ENCODE measurements around the gene HIGD1C. TPM values are rescaled to one million over a fixed set of nuclear protein-coding genes. Genes with fewer than 3 reads are reported as not detected.
"Not testable (repeated sequence)": the region's sequence is repeated elsewhere in the genome, so short reads cannot be mapped to it uniquely, and the experiment has no call there.

The HIGD1C gene
- total and polyA plus RNA-seq, 2 donors = not detected

- Histone ChIP-seq H3K9me3 (ENCODE audit: control insufficient read depth in 2 of 2, insufficient read depth in 1 of 2, low read length in 1 of 2) (peaks cover 13 to 18% of the 10 kb centered on the region in 2 donors), H3K4me3 (ENCODE audit: low read length in 2 of 2) (no peak overlapping the region), H3K27ac (ENCODE audit: low read depth in 1 of 2, low read length in 1 of 2) (no peak overlapping the region), H3K4me1 (ENCODE audit: control insufficient read depth in 2 of 2, insufficient read depth in 2 of 2, low read length in 2 of 2) (peaks cover 0 to 8% of the 10 kb centered on the region in 2 donors), H3K36me3 (ENCODE audit: control insufficient read depth in 2 of 2, insufficient read depth in 2 of 2, low read length in 1 of 2) (peaks cover 0 to 12% of the 10 kb centered on the region in 2 donors), H3K27me3 (ENCODE audit: control insufficient read depth in 2 of 2, insufficient read depth in 1 of 2, low read length in 1 of 2) (no peaks in the 10 kb centered on the region)
- no peak for DNase-seq (ENCODE audit: low read depth in 6 of 9, low spot score in 9 of 9)
- 100% methylated on average over 1 of the region's 1 CpG for WGBS
These were observed 14.7 kb upstream of the HIGD1C start for GRCh38 chr12:50937653-50938052.

- H3K4me3 ChIP-seq (ENCODE audit: low read length in 2 of 2) = no peak overlapping the region
- no peak overlapping the region for H3K27ac ChIP-seq (ENCODE audit: low read depth in 1 of 2, low read length in 1 of 2)
- H3K36me3 ChIP-seq (ENCODE audit: control insufficient read depth in 2 of 2, insufficient read depth in 2 of 2, low read length in 1 of 2) = peaks cover 0 to 6% of the 10 kb centered on the region in 2 donors
- H3K9me3 ChIP-seq (ENCODE audit: control insufficient read depth in 2 of 2, insufficient read depth in 1 of 2, low read length in 1 of 2) = no peaks in the 10 kb centered on the region
- WGBS = 97% methylated on average over 3 of the region's 3 CpGs
- no peak for DNase-seq (ENCODE audit: low read depth in 6 of 9, low spot score in 9 of 9)
- no peaks in the 10 kb centered on the region for H3K4me1 ChIP-seq (ENCODE audit: control insufficient read depth in 2 of 2, insufficient read depth in 2 of 2, low read length in 2 of 2)
- H3K27me3 ChIP-seq (ENCODE audit: control insufficient read depth in 2 of 2, insufficient read depth in 1 of 2, low read length in 1 of 2) = no peaks in the 10 kb centered on the region
These were observed 4.3 kb upstream of the HIGD1C start for GRCh38 chr12:50947933-50948626.

- H3K9me3 ChIP-seq (ENCODE audit: control insufficient read depth in 2 of 2, insufficient read depth in 1 of 2, low read length in 1 of 2) = no peaks in the 10 kb centered on the region
- H3K27ac ChIP-seq (ENCODE audit: low read depth in 1 of 2, low read length in 1 of 2) = no peak overlapping the region
- no peak for DNase-seq (ENCODE audit: low read depth in 6 of 9, low spot score in 9 of 9)
- H3K4me1 ChIP-seq (ENCODE audit: control insufficient read depth in 2 of 2, insufficient read depth in 2 of 2, low read length in 2 of 2) = peaks cover 0 to 2% of the 10 kb centered on the region in 2 donors
- WGBS = 89% methylated on average over 3 of the region's 4 CpGs
- H3K36me3 ChIP-seq (ENCODE audit: control insufficient read depth in 2 of 2, insufficient read depth in 2 of 2, low read length in 1 of 2) = peaks cover 0 to 6% of the 10 kb centered on the region in 2 donors
- no peak overlapping the region for H3K4me3 ChIP-seq (ENCODE audit: low read length in 2 of 2)
- no peaks in the 10 kb centered on the region for H3K27me3 ChIP-seq (ENCODE audit: control insufficient read depth in 2 of 2, insufficient read depth in 1 of 2, low read length in 1 of 2)
These were observed 3.5 kb upstream of the HIGD1C start for GRCh38 chr12:50948798-50949197.

GRCh38 chr12:50949801-50950302, 2.5 kb upstream of the HIGD1C start:
- DNase-seq (ENCODE audit: low read depth in 6 of 9, low spot score in 9 of 9) = no peak
- no peak overlapping the region for H3K27ac ChIP-seq (ENCODE audit: low read depth in 1 of 2, low read length in 1 of 2)
- H3K4me1 ChIP-seq (ENCODE audit: control insufficient read depth in 2 of 2, insufficient read depth in 2 of 2, low read length in 2 of 2) = peaks cover 0 to 2% of the 10 kb centered on the region in 2 donors
- H3K27me3 ChIP-seq (ENCODE audit: control insufficient read depth in 2 of 2, insufficient read depth in 1 of 2, low read length in 1 of 2) = no peaks in the 10 kb centered on the region
- WGBS = over 99% methylated on average over 4 of the region's 4 CpGs
- H3K36me3 ChIP-seq (ENCODE audit: control insufficient read depth in 2 of 2, insufficient read depth in 2 of 2, low read length in 1 of 2) = peaks cover 0 to 6% of the 10 kb centered on the region in 2 donors
- H3K9me3 ChIP-seq (ENCODE audit: control insufficient read depth in 2 of 2, insufficient read depth in 1 of 2, low read length in 1 of 2) = no peaks in the 10 kb centered on the region
- H3K4me3 ChIP-seq (ENCODE audit: low read length in 2 of 2) = no peak overlapping the region

- Histone ChIP-seq H3K27me3 (ENCODE audit: control insufficient read depth in 2 of 2, insufficient read depth in 1 of 2, low read length in 1 of 2) (no peaks in the 10 kb centered on the region), H3K27ac (ENCODE audit: low read depth in 1 of 2, low read length in 1 of 2) (no peak overlapping the region), H3K4me3 (ENCODE audit: low read length in 2 of 2) (no peak overlapping the region), H3K4me1 (ENCODE audit: control insufficient read depth in 2 of 2, insufficient read depth in 2 of 2, low read length in 2 of 2) (peaks cover 0 to 2% of the 10 kb centered on the region in 2 donors), H3K9me3 (ENCODE audit: control insufficient read depth in 2 of 2, insufficient read depth in 1 of 2, low read length in 1 of 2) (no peaks in the 10 kb centered on the region), H3K36me3 (ENCODE audit: control insufficient read depth in 2 of 2, insufficient read depth in 2 of 2, low read length in 1 of 2) (peaks cover 0 to 6% of the 10 kb centered on the region in 2 donors)
- DNase-seq (ENCODE audit: low read depth in 6 of 9, low spot score in 9 of 9) = no peak
- over 99% methylated on average over 2 of the region's 2 CpGs for WGBS
These were observed 1.2 kb upstream of the HIGD1C start for GRCh38 chr12:50951112-50951511.

- no peaks in the 10 kb centered on the region for H3K9me3 ChIP-seq (ENCODE audit: control insufficient read depth in 2 of 2, insufficient read depth in 1 of 2, low read length in 1 of 2)
- DNase-seq (ENCODE audit: low read depth in 6 of 9, low spot score in 9 of 9) = peak in 2 of 9 donors; percentile 20 to 21
- no peaks in the 10 kb centered on the region for H3K27me3 ChIP-seq (ENCODE audit: control insufficient read depth in 2 of 2, insufficient read depth in 1 of 2, low read length in 1 of 2)
- no peak overlapping the region for H3K4me3 ChIP-seq (ENCODE audit: low read length in 2 of 2)
- H3K36me3 ChIP-seq (ENCODE audit: control insufficient read depth in 2 of 2, insufficient read depth in 2 of 2, low read length in 1 of 2) = peaks cover 0 to 3% of the 10 kb centered on the region in 2 donors
- no peak overlapping the region for H3K27ac ChIP-seq (ENCODE audit: low read depth in 1 of 2, low read length in 1 of 2)
- H3K4me1 ChIP-seq (ENCODE audit: control insufficient read depth in 2 of 2, insufficient read depth in 2 of 2, low read length in 2 of 2) = peaks cover 0 to 2% of the 10 kb centered on the region in 2 donors
- WGBS = 99% methylated on average over 7 of the region's 7 CpGs
These were observed 703 bp downstream of the HIGD1C start for GRCh38 chr12:50953047-50953446.

GRCh38 chr12:50954789-50955188, 2.4 kb downstream of the HIGD1C start:
- WGBS = 95% methylated on average over 2 of the region's 2 CpGs
- not testable (repeated sequence) for H3K4me1 ChIP-seq (ENCODE audit: control insufficient read depth in 2 of 2, insufficient read depth in 2 of 2, low read length in 2 of 2); H3K27ac ChIP-seq (ENCODE audit: low read depth in 1 of 2, low read length in 1 of 2); H3K36me3 ChIP-seq (ENCODE audit: control insufficient read depth in 2 of 2, insufficient read depth in 2 of 2, low read length in 1 of 2); H3K9me3 ChIP-seq (ENCODE audit: control insufficient read depth in 2 of 2, insufficient read depth in 1 of 2, low read length in 1 of 2); H3K27me3 ChIP-seq (ENCODE audit: control insufficient read depth in 2 of 2, insufficient read depth in 1 of 2, low read length in 1 of 2); DNase-seq (ENCODE audit: low read depth in 6 of 9, low spot score in 9 of 9); H3K4me3 ChIP-seq (ENCODE audit: low read length in 2 of 2)

- Histone ChIP-seq H3K36me3 (ENCODE audit: control insufficient read depth in 2 of 2, insufficient read depth in 2 of 2, low read length in 1 of 2) (peaks cover 0 to 3% of the 10 kb centered on the region in 2 donors), H3K4me3 (ENCODE audit: low read length in 2 of 2) (no peak overlapping the region), H3K9me3 (ENCODE audit: control insufficient read depth in 2 of 2, insufficient read depth in 1 of 2, low read length in 1 of 2) (no peaks in the 10 kb centered on the region), H3K27me3 (ENCODE audit: control insufficient read depth in 2 of 2, insufficient read depth in 1 of 2, low read length in 1 of 2) (no peaks in the 10 kb centered on the region), H3K4me1 (ENCODE audit: control insufficient read depth in 2 of 2, insufficient read depth in 2 of 2, low read length in 2 of 2) (peaks cover 0 to 5% of the 10 kb centered on the region in 2 donors), H3K27ac (ENCODE audit: low read depth in 1 of 2, low read length in 1 of 2) (no peak overlapping the region)
- 98% methylated on average over 1 of the region's 1 CpG for WGBS
- DNase-seq (ENCODE audit: low read depth in 6 of 9, low spot score in 9 of 9) = no peak
These were observed 2.9 kb downstream of the HIGD1C start for GRCh38 chr12:50955288-50955687.

- Histone ChIP-seq H3K9me3 (ENCODE audit: control insufficient read depth in 2 of 2, insufficient read depth in 1 of 2, low read length in 1 of 2) (no peaks in the 10 kb centered on the region), H3K27ac (ENCODE audit: low read depth in 1 of 2, low read length in 1 of 2) (no peak overlapping the region), H3K4me3 (ENCODE audit: low read length in 2 of 2) (no peak overlapping the region), H3K4me1 (ENCODE audit: control insufficient read depth in 2 of 2, insufficient read depth in 2 of 2, low read length in 2 of 2) (peaks cover 3 to 8% of the 10 kb centered on the region in 2 donors), H3K27me3 (ENCODE audit: control insufficient read depth in 2 of 2, insufficient read depth in 1 of 2, low read length in 1 of 2) (no peaks in the 10 kb centered on the region), H3K36me3 (ENCODE audit: control insufficient read depth in 2 of 2, insufficient read depth in 2 of 2, low read length in 1 of 2) (peaks cover 0 to 3% of the 10 kb centered on the region in 2 donors)
- 100% methylated on average over 2 of the region's 2 CpGs for WGBS
- DNase-seq (ENCODE audit: low read depth in 6 of 9, low spot score in 9 of 9) = no peak
These were observed 3.4 kb downstream of the HIGD1C start for GRCh38 chr12:50955697-50956096.
